Retinal pigment epithelial cell (primary cell): ENCODE measurements around the gene STAT2.

Source experiments
- DNase-seq: peaks from one replicate; pipeline ENCODE4 v3.0.0-alpha.2; 2010; ENCODE audit warnings: low read depth
- H3K4me3 ChIP-seq: 2 replicates; pipeline ENCODE4 v1.5.1; 2011; ENCODE audit warnings: mild to moderate bottlenecking, low read length, control low read depth, moderate library complexity
- TF ChIP-seq, protein P1 (sequence below): conservative IDR thresholded peaks from 2 replicates; pipeline ENCODE4 v1.5.1; 2011; ENCODE audit warnings: low read depth, low read length, control low read depth, inconsistent platforms

STAT2 gene

DNA sequence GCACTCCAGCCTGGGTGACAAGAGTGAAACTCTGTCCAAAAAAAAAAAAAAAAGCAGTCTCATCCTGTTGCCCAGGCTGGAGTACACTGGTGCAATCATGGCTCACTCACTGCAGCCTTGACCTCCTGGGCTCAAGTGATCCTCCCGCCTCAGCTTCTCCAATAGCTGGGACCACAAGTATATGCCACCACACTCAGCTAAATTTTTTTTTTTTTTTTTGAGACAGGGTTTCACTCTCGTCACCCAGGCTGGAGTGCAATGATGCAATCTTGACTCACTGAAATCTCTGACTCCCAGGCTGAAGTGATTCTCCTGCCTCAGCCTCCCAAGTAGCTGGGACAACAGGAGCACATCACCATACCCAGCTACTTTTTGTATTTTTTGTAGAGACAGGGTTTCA, 38.9 kb downstream of the STAT2 start:
- DNase-seq: no peak
- TF ChIP-seq, protein P1, sequence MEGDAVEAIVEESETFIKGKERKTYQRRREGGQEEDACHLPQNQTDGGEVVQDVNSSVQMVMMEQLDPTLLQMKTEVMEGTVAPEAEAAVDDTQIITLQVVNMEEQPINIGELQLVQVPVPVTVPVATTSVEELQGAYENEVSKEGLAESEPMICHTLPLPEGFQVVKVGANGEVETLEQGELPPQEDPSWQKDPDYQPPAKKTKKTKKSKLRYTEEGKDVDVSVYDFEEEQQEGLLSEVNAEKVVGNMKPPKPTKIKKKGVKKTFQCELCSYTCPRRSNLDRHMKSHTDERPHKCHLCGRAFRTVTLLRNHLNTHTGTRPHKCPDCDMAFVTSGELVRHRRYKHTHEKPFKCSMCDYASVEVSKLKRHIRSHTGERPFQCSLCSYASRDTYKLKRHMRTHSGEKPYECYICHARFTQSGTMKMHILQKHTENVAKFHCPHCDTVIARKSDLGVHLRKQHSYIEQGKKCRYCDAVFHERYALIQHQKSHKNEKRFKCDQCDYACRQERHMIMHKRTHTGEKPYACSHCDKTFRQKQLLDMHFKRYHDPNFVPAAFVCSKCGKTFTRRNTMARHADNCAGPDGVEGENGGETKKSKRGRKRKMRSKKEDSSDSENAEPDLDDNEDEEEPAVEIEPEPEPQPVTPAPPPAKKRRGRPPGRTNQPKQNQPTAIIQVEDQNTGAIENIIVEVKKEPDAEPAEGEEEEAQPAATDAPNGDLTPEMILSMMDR: no peak
- H3K4me3 ChIP-seq: no peak overlapping the region

DNA sequence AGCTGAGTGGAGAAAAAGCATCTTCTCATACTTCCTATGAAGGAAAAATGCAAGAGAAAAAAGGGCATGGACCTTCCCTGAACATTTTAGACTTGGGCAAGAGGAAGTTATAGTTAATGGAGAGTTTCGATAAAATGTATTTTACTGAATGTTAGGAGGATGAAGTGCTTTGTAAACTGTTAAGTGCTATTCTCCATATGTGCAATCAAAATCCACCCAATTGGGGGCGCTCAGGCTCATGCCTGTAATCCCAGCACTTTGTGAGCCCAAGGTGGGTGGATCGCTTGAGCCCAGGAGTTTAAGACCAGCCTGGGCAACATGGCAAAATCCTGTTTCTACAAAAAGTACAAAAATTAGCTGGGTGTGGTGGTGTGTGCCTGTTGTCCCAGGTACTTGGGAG, 42.2 kb downstream of the STAT2 start:
- TF ChIP-seq, protein P1: no peak
- no peak overlapping the region for H3K4me3 ChIP-seq
- DNase-seq: no peak

DNA sequence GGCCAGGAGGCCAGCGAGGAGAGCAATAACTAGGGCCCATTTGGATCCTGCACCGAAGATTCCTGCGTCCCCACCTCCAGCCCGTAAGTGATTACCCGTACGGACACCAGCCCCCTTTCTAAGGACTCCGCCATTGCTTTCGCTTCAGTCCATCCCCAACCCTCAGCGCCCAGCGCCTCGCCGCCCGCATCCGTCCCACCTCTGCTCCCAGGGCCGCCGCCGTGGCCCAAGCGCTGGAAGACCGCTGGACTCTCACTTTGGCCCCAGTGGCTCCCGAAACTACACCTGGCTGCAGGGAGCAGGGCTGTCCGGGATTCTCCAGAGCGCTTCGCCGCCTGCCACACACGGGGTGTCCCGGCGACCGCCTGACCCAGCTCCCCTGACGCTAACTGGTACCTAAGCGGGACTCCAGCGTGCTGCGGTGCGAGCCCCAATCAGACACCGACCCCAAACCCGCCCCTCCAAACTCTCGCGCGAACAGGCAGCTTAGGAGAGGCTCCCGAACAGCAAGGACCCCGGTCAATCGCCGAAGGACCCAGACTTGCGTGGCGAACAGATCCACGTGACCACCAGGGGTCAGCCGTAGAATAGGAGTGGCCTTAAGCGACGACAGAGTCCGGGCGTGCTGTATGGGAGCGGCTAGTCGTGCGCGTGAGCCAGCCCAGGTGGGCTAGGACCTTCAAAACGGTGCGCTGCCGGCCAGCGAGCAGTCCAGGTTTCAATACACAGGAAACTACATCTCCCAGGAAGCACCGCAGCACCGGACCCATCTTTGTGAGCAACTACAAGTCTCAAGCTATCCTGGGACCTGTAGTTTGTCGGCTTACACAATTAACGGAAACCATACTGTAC, 44.1 kb downstream of the STAT2 start, which contains the start of gene CNPY2:
Gene CNPY2 (minus strand): TSS at position 367 of the 852 bp plus-strand sequence. CDS start 771 bp downstream, outside the sequence.
- TF ChIP-seq, protein P1: no peak
- DNase-seq: peak; percentile 99

DNA sequence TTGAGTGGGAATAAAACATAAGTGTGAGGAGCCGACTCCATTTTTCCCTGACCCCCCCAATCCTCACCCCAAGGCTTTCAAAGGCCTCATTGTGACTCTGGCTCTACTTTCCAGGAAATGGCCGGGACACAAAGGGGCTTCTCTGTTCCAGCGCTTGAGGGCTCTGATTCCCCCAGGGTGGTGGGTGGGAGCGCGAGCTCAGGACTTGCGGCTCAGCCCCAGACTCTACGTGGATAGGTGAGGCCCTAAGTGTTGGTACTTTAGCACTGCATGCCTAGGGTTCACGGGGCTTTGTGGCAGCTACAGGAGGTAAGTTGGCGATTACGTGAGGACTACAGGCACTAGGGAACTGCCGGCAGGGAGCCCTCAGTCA, 44.7 kb downstream of the STAT2 start:
- TF ChIP-seq, protein P1: no peak
- H3K4me3 ChIP-seq: peak overlapping the region; percentile 94
- no peak for DNase-seq

More for the DNA sequence above, 44.1 kb downstream of the STAT2 start, which contains the start of gene CNPY2:
- H3K4me3 ChIP-seq: peak within 1 kb of the TSS; percentile 94

DNA sequence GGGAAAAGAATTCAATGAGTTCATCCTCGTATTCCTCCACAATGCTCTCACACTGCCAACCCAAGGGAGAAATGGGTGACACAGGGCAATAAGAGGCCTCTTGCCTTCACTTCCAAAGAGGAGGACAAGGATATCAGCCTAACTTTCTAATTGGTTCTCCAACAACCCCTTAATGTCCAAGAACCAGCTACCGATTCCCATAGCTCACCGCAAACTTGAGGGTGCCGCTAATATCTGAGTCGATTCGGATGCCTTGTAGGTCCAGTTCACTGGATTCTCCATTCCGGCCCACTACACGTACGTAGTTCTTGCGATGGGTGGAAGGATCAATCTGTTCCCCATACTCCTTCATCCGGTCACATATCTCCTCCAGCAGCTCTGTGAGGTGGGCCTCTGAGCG, 48.9 kb downstream of the STAT2 start:
- TF ChIP-seq, protein P1: no peak
- no peak for DNase-seq
- no peak overlapping the region for H3K4me3 ChIP-seq

DNA sequence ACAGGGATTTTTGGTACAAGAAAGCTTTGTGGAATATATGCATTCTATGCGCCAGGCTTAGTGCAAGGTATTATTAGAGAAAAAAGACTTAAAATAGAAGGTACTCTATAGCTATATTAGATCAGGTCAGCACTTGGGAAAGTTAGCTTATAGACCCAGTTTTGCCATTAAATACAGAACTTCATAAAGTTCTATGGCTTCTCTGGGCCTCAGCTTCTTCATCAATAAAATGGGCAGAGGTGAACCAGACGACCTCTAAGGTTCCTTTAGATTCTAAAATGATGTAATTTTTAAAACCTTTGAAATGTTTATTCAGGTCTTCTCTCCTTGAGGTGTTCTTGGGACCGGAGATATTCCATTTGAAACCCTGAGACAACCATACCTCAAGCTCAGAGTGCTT, 51.2 kb downstream of the STAT2 start:
- DNase-seq: no peak
- TF ChIP-seq, protein P1: no peak
- H3K4me3 ChIP-seq: no peak overlapping the region
